H1 (cell line): ENCODE data around the gene ENO4. TPM values are rescaled to one million over a fixed set of nuclear protein-coding genes. Genes with fewer than 3 reads are reported as not detected.

ENCODE experiments used
- CTCF ChIA-PET: fragments of 300-600 bp; sonication (Branson Sonifier 250); formaldehyde crosslinking; loops from one replicate; lab custom pipeline; 2021; ENCODE audit not compliant: partially characterized antibody; lab: Charles Lee
- POLR2A ChIA-PET: fragments of 300-600 bp; sonication (Branson Sonifier 250); formaldehyde crosslinking; loops from one replicate; lab custom pipeline; 2021; ENCODE audit warnings: inconsistent platforms; ENCODE audit not compliant: partially characterized antibody; lab: Charles Lee
- DNase-seq, 2 experiments: peaks; one replicate each; pipeline versions ENCODE4 v3.0.0 to v3.0.0-alpha.2; 2010 to 2022; ENCODE audit warnings: low spot score in 2 of 2, low read depth in 1 of 2, mixed read lengths in 1 of 2
- FAIRE-seq: peaks from 2 replicates; lab custom pipeline; 2011; peaks lifted over from hg19 to GRCh38; lab: Jason Lieb, UNC
- H2AFZ ChIP-seq: 2 replicates; pipeline ENCODE4 v1.8.1; 2012; ENCODE audit warnings: low read length, inconsistent platforms
- H2AK5ac ChIP-seq: 2 replicates; pipeline ENCODE4 v1.6.1; 2013; ENCODE audit warnings: low read depth, low read length
- H2BK120ac ChIP-seq: replicated peaks from 2 replicates; pipeline ENCODE3; 2013; ENCODE audit warnings: low read depth, low read length, inconsistent platforms
- H2BK12ac ChIP-seq: 2 replicates; pipeline ENCODE4 v1.6.1; 2013; ENCODE audit warnings: low read depth, low read length
- H2BK15ac ChIP-seq: 2 replicates; pipeline ENCODE4 v1.6.1; 2013; ENCODE audit warnings: low read length
- H2BK20ac ChIP-seq: 2 replicates; pipeline ENCODE4 v1.6.1; 2013; ENCODE audit warnings: low read length
- H2BK5ac ChIP-seq: 2 replicates; pipeline ENCODE4 v1.6.1; 2013; ENCODE audit warnings: low read depth, low read length
- H3K14ac ChIP-seq: 2 replicates; pipeline ENCODE4 v1.6.1; 2013; ENCODE audit warnings: inconsistent platforms; ENCODE audit not compliant: insufficient read length
- H3K18ac ChIP-seq: 2 replicates; pipeline ENCODE4 v1.6.1; 2013; ENCODE audit warnings: low read length; ENCODE audit errors: extremely low read depth
- H3K23ac ChIP-seq: 2 replicates; pipeline ENCODE4 v1.6.1; 2013; ENCODE audit warnings: inconsistent platforms; ENCODE audit not compliant: insufficient read length
- H3K23me2 ChIP-seq: 2 replicates; pipeline ENCODE4 v1.6.1; 2013; ENCODE audit warnings: low read depth, low read length
- H3K27ac ChIP-seq: 2 replicates; pipeline ENCODE4 v1.6.1; 2011; ENCODE audit warnings: low read depth, low read length, inconsistent platforms
- H3K27me3 ChIP-seq, 4 experiments: replicated peaks in 1 of 4; 1 replicate in 1 of 4; 2 replicates in 3 of 4; pipeline versions ENCODE4 v1.6.1 to v1.8.1; 2011 to 2013; ENCODE audit warnings: low read length in 3 of 4, mild to moderate bottlenecking in 3 of 4, inconsistent platforms in 2 of 4, mixed read lengths in 2 of 4, moderate library complexity in 1 of 4; ENCODE audit not compliant: control insufficient read depth in 3 of 4, insufficient read depth in 3 of 4; ENCODE audit errors: extremely low read depth in 1 of 4
- H3K36me3 ChIP-seq, 4 experiments: 2 replicates each; pipeline versions ENCODE4 v1.6.1 to v1.8.1; 2011 to 2013; ENCODE audit warnings: mild to moderate bottlenecking in 4 of 4, low read length in 3 of 4, moderate library complexity in 2 of 4, control low read depth in 1 of 4, inconsistent platforms in 1 of 4; ENCODE audit not compliant: insufficient read depth in 4 of 4, control insufficient read depth in 2 of 4
- H3K4ac ChIP-seq: replicated peaks from 2 replicates; pipeline ENCODE3; 2013; ENCODE audit warnings: low read length, low read depth, mixed read lengths, inconsistent platforms; ENCODE audit not compliant: insufficient read length
- H3K4me1 ChIP-seq, 4 experiments: replicated peaks in 1 of 4; 1 replicate in 1 of 4; 2 replicates in 3 of 4; pipeline versions ENCODE4 v1.6.1 to v1.8.1; 2011 to 2013; ENCODE audit warnings: low read length in 3 of 4, inconsistent platforms in 2 of 4, mixed read lengths in 1 of 4; ENCODE audit not compliant: insufficient read depth in 4 of 4, control insufficient read depth in 3 of 4
- H3K4me2 ChIP-seq, 2 experiments: 2 replicates each; pipeline versions ENCODE4 v1.6.1 to v1.8.1; 2011 to 2013; ENCODE audit warnings: low read depth in 2 of 2, low read length in 2 of 2, control low read depth in 1 of 2, inconsistent platforms in 1 of 2, mild to moderate bottlenecking in 1 of 2; ENCODE audit not compliant: insufficient read depth in 1 of 2
- H3K4me3 ChIP-seq, 4 experiments: fragments of 200-600, 300-600 bp in 1 of 4; sonication (generic), shearing (Covaris generic), sonication (Bioruptor Twin) in 1 of 4; 2 replicates each; pipeline versions ENCODE4 v1.5.1 to v1.8.1; 2011 to 2016; ENCODE audit warnings: low read length in 4 of 4, low read depth in 3 of 4, control low read depth in 2 of 4, inconsistent platforms in 2 of 4, mild to moderate bottlenecking in 2 of 4, mixed read lengths in 1 of 4, moderate library complexity in 1 of 4; ENCODE audit not compliant: insufficient read depth in 2 of 4; ENCODE audit errors: extremely low read depth in 1 of 4
- H3K56ac ChIP-seq: replicated peaks from 2 replicates; pipeline ENCODE3; 2013; ENCODE audit warnings: low read depth, mild to moderate bottlenecking, mixed read lengths, low read length, inconsistent platforms; ENCODE audit not compliant: insufficient read length
- H3K79me1 ChIP-seq: 2 replicates; pipeline ENCODE4 v1.6.1; 2013; ENCODE audit warnings: low read depth, low read length, control low read depth
- H3K79me2 ChIP-seq, 2 experiments: 2 replicates each; pipeline versions ENCODE4 v1.6.1 to v1.8.1; 2012 to 2013; ENCODE audit warnings: low read length in 2 of 2, mild to moderate bottlenecking in 2 of 2, inconsistent platforms in 1 of 2; ENCODE audit not compliant: insufficient read depth in 2 of 2, control insufficient read depth in 1 of 2
- H3K9ac ChIP-seq, 4 experiments: replicated peaks in 1 of 4; 1 replicate in 1 of 4; 2 replicates in 3 of 4; pipeline versions ENCODE4 v1.6.1 to v1.8.1; 2011 to 2013; ENCODE audit warnings: low read depth in 3 of 4, low read length in 3 of 4, control low read depth in 2 of 4, mild to moderate bottlenecking in 2 of 4, moderate library complexity in 2 of 4, inconsistent platforms in 1 of 4; ENCODE audit errors: extremely low read depth in 1 of 4
- H3K9me3 ChIP-seq, 2 experiments: 2 replicates each; pipeline versions ENCODE4 v1.6.1 to v1.8.1; 2012 to 2013; ENCODE audit warnings: mild to moderate bottlenecking in 2 of 2, moderate library complexity in 2 of 2, control low read depth in 1 of 2, inconsistent platforms in 1 of 2, low read depth in 1 of 2, low read length in 1 of 2, mixed read lengths in 1 of 2; ENCODE audit not compliant: insufficient read depth in 2 of 2
- H4K20me1 ChIP-seq, 2 experiments: replicated peaks in 1 of 2; 2 replicates each; pipeline versions ENCODE3 to v1.8.1; 2011 to 2013; ENCODE audit warnings: inconsistent platforms in 2 of 2, low read length in 2 of 2, mild to moderate bottlenecking in 1 of 2; ENCODE audit not compliant: insufficient read depth in 2 of 2, control insufficient read depth in 1 of 2
- H4K5ac ChIP-seq: 2 replicates; pipeline ENCODE4 v1.6.1; 2013; ENCODE audit warnings: low read length, low read depth, mixed read lengths, inconsistent platforms; ENCODE audit not compliant: insufficient read length
- H4K8ac ChIP-seq: 2 replicates; pipeline ENCODE4 v1.8.0; 2013; ENCODE audit warnings: mild to moderate bottlenecking, moderate library complexity, low read length, inconsistent platforms; ENCODE audit not compliant: insufficient read depth; ENCODE audit errors: extremely low read depth
- H4K91ac ChIP-seq: replicated peaks from 2 replicates; pipeline ENCODE3; 2013; ENCODE audit warnings: low read length, mixed read lengths, inconsistent platforms; ENCODE audit not compliant: insufficient read length
- ASH2L ChIP-seq: fragments of 200-600, 300-600 bp; sonication (generic); IDR thresholded peaks from one replicate; pipeline ENCODE4 v1.7.1; 2017; ENCODE audit warnings: low read length
- CHD2 ChIP-seq: IDR thresholded peaks from 2 replicates; pipeline ENCODE4 v1.6.1; 2012; ENCODE audit warnings: low read length, improper control_type of control experiment
- RAD21 ChIP-seq, 2 experiments: IDR thresholded peaks in 1 of 2; conservative IDR thresholded peaks in 1 of 2; 2 replicates each; pipeline ENCODE4 v1.6.1; 2011; ENCODE audit warnings: low read depth in 2 of 2, low read length in 2 of 2, improper control_type of control experiment in 1 of 2, inconsistent platforms in 1 of 2, mild to moderate bottlenecking in 1 of 2, moderate library complexity in 1 of 2
- SIX5 ChIP-seq: IDR thresholded peaks from 2 replicates; pipeline ENCODE4 v1.6.1; 2011; ENCODE audit warnings: mild to moderate bottlenecking, low read depth, low read length
- TAF7 ChIP-seq: optimal IDR thresholded peaks from 2 replicates; pipeline ENCODE3; 2011; ENCODE audit warnings: low read depth, mild to moderate bottlenecking, inconsistent platforms, low read length, moderate library complexity, borderline replicate concordance
- TBP ChIP-seq: IDR thresholded peaks from 2 replicates; pipeline ENCODE4 v1.6.1; 2011; ENCODE audit warnings: low read depth, low read length, improper control_type of control experiment
- TEAD4 ChIP-seq: IDR thresholded peaks from 2 replicates; pipeline ENCODE4 v1.6.1; 2012; ENCODE audit warnings: low read depth, low read length, inconsistent platforms, mixed read lengths
- YY1 ChIP-seq: IDR thresholded peaks from 2 replicates; pipeline ENCODE4 v1.6.1; 2011; ENCODE audit warnings: low read depth, mild to moderate bottlenecking, low read length
- WGBS, 2 experiments: shearing (Covaris generic) in 1 of 2; methylation state at CpG; one replicate each; pipeline versions ENCODE4 v1.1.6 to v1.1.7; 2013 to 2015; ENCODE audit warnings: low lambda C conversion rate in 2 of 2, mixed read lengths in 2 of 2, inconsistent platforms in 1 of 2, low coverage in 1 of 2, missing lambda C conversion rate in 1 of 2; ENCODE audit not compliant: insufficient replicate concordance in 2 of 2, insufficient coverage in 1 of 2, insufficient read length in 1 of 2; ENCODE audit errors: extremely low coverage in 1 of 2, missing lambda C conversion rate in 1 of 2; 5-methylcytosine and 5-hydroxymethylcytosine counted together
- polyA plus RNA-seq, 7 experiments: library from polyadenylated mRNA; depleted of rRNA in 3 of 7; stranded (reverse) in 5 of 7; unstranded in 2 of 7; fragments of >200 nt in 5 of 7; fragments of 200-250 nt in 2 of 7; gene quantifications; 1 replicate in 5 of 7; 2 replicates in 1 of 7; 4 replicates in 1 of 7; pipeline versions ENCODE4 v1.2.1 to v1.2.3, GENCODE V29; 2011 to 2013; ENCODE audit warnings: missing spikeins in 2 of 7, mixed read lengths in 2 of 7
- total RNA-seq: library from RNA; stranded (reverse); fragmentation: NEBNext Ultra II Directional; extraction: Animal tissue kit (Norgen Biotek cat#: 25700); gene quantifications from 2 replicates; pipeline ENCODE4 v1.2.1, GENCODE V29; 2021
- TF ChIP-seq, protein P1 (sequence below), 3 experiments: IDR thresholded peaks; 1 replicate in 2 of 3; 2 replicates in 1 of 3; pipeline versions ENCODE4 v1.5.1 to v1.6.1; 2011; ENCODE audit warnings: low read length in 3 of 3, mild to moderate bottlenecking in 3 of 3, inconsistent platforms in 2 of 3, low read depth in 1 of 3, moderate library complexity in 1 of 3; ENCODE audit not compliant: insufficient read depth in 1 of 3; ENCODE audit errors: control extremely low read depth in 1 of 3

The ENO4 gene
- total and polyA plus RNA-seq, 2 of the 8 experiments (the other 6 are each of a cell fraction or from before 2014, with no cell fraction given): 0.77 TPM; not detected in 1

DNA sequence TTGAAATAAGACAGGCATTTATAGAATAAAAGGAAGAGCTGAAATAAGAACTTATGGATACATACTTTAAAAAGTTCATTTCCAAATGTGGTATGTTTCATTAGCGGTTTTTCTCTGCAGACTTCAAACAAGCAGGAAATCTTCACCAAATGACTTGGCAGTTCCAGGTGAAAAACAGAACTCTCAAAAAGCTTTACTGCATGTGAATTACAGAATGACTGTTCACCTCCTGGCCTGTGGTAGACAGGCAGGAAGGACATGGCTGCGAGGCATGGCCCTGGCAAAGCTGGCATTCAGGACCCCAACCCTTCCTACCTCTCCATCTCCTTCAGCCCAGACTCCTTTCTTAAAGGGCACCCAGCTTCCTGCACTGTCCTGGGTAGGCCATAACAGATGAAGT, 21.2 kb upstream of the ENO4 start:
- no peak overlapping the region for H2AK5ac ChIP-seq
- DNase-seq (no peak), FAIRE-seq (no peak)
- no peaks in the 10 kb centered on the region for H3K9me3 ChIP-seq
- no peak overlapping the region for H3K23ac ChIP-seq
- H2AFZ ChIP-seq: no peak overlapping the region
- no peaks in the 10 kb centered on the region; a peak in 1 of 8 replicates for H3K36me3 ChIP-seq
- no peak overlapping the region for H3K4ac ChIP-seq
- H3K18ac ChIP-seq: no peak overlapping the region
- no peaks in the 10 kb centered on the region for H3K27me3 ChIP-seq
- no peak overlapping the region for H2BK15ac ChIP-seq
- no peak for TF ChIP-seq TAF7
- TF ChIP-seq YY1: no peak
- no peak for TF ChIP-seq TEAD4
- TF ChIP-seq RAD21 (IDR thresholded peaks at IDR 0.05 in 1 of 2, conservative IDR thresholded peaks at IDR 0.05 in 1 of 2; ENCODE audit: low read depth in 2 of 2, low read length in 2 of 2): no peak
- TF ChIP-seq, protein P1, sequence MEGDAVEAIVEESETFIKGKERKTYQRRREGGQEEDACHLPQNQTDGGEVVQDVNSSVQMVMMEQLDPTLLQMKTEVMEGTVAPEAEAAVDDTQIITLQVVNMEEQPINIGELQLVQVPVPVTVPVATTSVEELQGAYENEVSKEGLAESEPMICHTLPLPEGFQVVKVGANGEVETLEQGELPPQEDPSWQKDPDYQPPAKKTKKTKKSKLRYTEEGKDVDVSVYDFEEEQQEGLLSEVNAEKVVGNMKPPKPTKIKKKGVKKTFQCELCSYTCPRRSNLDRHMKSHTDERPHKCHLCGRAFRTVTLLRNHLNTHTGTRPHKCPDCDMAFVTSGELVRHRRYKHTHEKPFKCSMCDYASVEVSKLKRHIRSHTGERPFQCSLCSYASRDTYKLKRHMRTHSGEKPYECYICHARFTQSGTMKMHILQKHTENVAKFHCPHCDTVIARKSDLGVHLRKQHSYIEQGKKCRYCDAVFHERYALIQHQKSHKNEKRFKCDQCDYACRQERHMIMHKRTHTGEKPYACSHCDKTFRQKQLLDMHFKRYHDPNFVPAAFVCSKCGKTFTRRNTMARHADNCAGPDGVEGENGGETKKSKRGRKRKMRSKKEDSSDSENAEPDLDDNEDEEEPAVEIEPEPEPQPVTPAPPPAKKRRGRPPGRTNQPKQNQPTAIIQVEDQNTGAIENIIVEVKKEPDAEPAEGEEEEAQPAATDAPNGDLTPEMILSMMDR (IDR thresholded peaks at IDR 0.05; ENCODE audit: control extremely low read depth in 1 of 3, insufficient read depth in 1 of 3, low read depth in 1 of 3, low read length in 3 of 3): no peak
- TF ChIP-seq SIX5: no peak
- no peak for TF ChIP-seq ASH2L
- no peak for TF ChIP-seq TBP
- TF ChIP-seq CHD2: no peak
- CTCF ChIA-PET: interaction anchor here (0.5 to 3.4 kb wide), 13 partner anchors 8 to 347 kb away, joined by 3 to 23 read pairs (median 4); no protein-coding TSS in a partner anchor
- H2BK12ac ChIP-seq: no peak overlapping the region
- H2BK5ac ChIP-seq: no peak overlapping the region
- H2BK120ac ChIP-seq: no peak overlapping the region
- H2BK20ac ChIP-seq: no peak overlapping the region
- no peaks in the 10 kb centered on the region for H3K79me2 ChIP-seq
- no peak overlapping the region for H4K8ac ChIP-seq
- POLR2A ChIA-PET: interaction anchor here (0.7 to 2.1 kb wide), 4 partner anchors 8 to 320 kb away, joined by 3 to 8 read pairs (median 3); no protein-coding TSS in a partner anchor
- H4K91ac ChIP-seq: no peak overlapping the region
- no peak overlapping the region for H3K4me3 ChIP-seq
- no peak overlapping the region for H4K5ac ChIP-seq
- no peak overlapping the region for H3K14ac ChIP-seq
- no peak overlapping the region for H3K27ac ChIP-seq
- H3K23me2 ChIP-seq: no peaks in the 10 kb centered on the region
- H3K4me2 ChIP-seq: no peak overlapping the region
- no peak overlapping the region for H3K9ac ChIP-seq
- WGBS, 2 experiments: 98% methylated on average over 2 of the region's 2 CpGs; no CpG with 5 or more reads in 1 of the 2 experiments
- H4K20me1 ChIP-seq: peaks cover 0 to 2% of the 10 kb centered on the region in 2 experiments
- H3K79me1 ChIP-seq: no peaks in the 10 kb centered on the region
- no peak overlapping the region for H3K56ac ChIP-seq
- H3K4me1 ChIP-seq: peaks cover 0 to 11% (median 4%) of the 10 kb centered on the region in 4 experiments; a peak in 5 of 7 replicates
